Erythroblast (primary cell): ENCODE data around the gene RAB7A.

Experiments
- DNase-seq, 2 experiments: peaks; one replicate each; lab custom pipeline; 2025; lab: John Stamatoyannopoulos, UW
- GATA1 ChIP-seq: IDR thresholded peaks from 2 replicates; pipeline ENCODE4 v1.6.1; 2011; ENCODE audit warnings: low read depth, mild to moderate bottlenecking, control low read depth, low read length, moderate library complexity
- POLR2A ChIP-seq: IDR thresholded peaks from 2 replicates; pipeline ENCODE4 v1.6.1; 2011; ENCODE audit warnings: mild to moderate bottlenecking, low read length

Gene RAB7A

DNA sequence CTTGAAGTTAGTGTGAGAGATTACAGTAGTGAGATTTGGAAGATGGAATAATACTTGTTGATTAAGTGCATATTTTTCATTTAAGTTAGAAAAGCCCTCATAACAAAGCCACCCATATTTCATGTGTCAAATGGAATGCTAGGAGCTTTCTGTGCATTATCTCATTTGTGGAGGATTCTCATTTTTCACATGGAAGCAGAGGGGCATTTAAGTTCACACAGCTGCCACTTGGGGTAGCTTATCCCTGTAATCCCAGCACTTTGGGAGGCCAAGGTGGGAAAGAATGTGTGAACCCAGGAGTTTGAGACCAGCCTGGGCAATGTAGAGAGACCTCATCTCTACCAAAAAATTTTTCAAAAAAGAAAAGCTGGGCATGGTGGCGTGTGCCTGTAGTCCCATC, 55.2 kb downstream of the RAB7A start:
- DNase-seq = no peak
- TF ChIP-seq POLR2A (no peak), GATA1 (no peak)

DNA sequence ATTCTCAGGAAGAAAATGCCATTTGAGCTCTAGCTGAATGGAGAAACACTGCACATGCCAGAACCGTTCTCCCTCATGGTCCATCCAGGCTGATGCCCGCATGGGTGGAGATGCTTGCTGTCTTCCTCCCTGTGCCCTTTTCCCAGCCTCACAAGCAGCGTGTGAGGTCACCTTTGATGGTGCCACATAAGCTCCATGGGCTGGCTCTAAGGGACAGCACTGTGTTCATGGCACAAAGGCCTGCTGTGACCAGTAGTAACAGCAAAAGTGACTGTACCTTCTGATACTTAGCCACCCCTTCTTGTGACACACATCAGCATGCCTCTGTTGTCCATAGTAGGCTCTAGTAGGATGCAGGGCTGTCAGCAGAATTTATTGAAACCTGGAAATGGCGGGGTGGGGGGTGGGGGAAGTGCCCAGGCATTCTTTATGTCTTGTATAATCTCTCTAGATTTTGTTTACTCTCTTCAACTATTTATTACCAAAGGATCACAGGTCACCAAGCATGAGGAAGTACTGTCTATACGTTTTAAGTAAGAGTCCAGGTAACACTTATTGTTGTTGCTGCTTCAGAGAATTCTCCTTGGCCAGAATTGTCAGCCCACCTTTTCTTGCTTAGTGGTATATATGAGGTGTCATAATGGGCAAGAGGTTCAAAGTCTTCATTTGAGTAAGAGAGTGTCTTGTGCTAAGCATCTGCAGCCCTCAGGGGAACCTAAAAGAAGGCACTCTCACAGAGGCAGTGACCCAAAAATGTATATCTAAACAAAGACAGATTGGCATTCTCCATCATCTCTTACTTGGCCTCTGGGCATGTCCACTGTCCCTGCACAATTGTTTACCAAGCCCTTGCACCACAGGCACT, 56.5 kb downstream of the RAB7A start:
- no peak for TF ChIP-seq GATA1
- TF ChIP-seq POLR2A = no peak
- DNase-seq = no peak

DNA sequence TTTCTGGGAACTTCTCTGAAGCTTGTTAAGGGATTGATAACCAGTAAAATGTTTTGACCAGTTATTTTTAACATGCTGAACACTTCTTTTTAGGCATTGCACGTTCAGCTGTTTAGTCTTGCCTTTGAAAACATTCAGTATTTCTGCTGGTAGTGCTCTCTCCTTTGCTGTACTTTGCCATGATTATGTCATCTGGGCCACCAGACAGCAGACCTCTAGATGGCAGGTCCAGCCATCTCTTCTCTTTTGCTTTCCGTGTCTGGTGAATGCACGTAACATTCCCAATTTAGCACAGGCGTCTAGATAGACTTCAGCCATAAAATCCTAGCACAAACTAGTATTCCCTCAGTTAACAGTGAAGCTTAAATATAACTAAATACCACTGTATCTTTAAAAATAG, 57.8 kb downstream of the RAB7A start:
- no peak for TF ChIP-seq POLR2A
- TF ChIP-seq GATA1 = no peak
- DNase-seq = no peak

DNA sequence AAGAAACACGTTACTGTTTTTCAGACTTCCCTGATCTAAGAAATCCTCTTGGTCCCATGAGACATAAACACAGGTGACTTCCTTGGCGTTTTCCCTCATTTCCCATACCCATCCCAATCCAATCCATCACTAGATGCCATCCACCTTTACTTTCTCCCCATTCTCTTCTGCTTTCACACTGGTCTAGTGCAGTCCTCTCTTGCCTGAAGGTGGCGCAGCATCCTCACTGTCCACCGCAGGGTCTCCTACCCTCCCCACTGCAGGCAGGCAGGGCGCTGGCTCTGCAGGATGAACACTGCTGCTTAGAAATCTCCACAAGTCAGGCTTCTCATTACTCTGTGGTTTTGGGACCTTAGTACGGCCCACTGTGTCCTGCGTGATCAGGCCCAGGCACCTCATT, 58.2 kb downstream of the RAB7A start:
- peak; percentile 59 to 61 for DNase-seq
- TF ChIP-seq GATA1 (no peak), POLR2A (no peak)

DNA sequence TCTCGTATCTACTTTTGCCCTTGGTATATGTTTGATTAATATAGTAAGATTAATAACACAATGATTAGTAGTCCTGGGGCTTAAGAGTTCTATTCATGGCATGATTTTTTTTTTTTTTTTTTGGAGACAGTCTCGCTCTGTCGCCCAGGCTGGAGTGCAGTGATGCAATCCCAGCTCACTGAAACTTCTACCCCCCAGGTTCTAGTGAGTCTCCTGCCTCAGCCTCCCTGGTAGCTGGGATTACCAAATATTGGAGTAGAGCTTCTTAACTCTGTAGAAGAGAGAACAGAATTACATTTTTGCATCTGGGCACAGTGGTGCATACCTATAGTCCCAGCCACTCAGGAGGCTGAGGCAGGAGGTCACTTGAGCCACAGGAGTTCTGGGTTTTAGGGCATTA, 58.9 kb downstream of the RAB7A start:
- DNase-seq = no peak
- no peak for TF ChIP-seq POLR2A
- no peak for TF ChIP-seq GATA1

DNA sequence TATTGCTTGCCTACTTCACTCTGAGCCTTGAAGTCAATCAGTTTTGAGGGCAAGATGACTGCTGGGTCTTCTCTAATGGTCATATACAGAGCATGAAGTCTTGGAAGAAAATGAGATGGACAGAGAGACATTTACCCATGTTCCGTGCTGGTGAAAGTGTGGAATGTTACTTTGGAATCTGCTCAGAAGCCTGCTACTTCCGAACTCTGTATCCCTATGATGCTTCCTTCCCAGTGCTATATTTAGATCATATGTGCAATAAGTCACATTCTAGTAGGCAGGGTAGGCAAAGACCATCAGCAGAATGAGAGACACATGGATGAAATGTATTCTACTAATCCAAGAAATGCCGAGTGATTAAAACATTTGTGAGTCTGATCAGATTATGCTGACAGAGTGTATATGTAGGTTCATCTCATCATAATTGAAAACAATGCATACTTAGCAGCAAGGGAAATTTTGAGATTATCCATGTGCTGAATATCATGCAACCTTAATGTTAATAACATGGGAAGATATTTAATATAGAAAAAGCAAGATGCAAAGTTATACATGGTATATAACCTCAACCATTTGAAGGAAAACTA, 60.5 kb downstream of the RAB7A start:
- no peak for DNase-seq
- TF ChIP-seq GATA1 (no peak), POLR2A (no peak)

DNA sequence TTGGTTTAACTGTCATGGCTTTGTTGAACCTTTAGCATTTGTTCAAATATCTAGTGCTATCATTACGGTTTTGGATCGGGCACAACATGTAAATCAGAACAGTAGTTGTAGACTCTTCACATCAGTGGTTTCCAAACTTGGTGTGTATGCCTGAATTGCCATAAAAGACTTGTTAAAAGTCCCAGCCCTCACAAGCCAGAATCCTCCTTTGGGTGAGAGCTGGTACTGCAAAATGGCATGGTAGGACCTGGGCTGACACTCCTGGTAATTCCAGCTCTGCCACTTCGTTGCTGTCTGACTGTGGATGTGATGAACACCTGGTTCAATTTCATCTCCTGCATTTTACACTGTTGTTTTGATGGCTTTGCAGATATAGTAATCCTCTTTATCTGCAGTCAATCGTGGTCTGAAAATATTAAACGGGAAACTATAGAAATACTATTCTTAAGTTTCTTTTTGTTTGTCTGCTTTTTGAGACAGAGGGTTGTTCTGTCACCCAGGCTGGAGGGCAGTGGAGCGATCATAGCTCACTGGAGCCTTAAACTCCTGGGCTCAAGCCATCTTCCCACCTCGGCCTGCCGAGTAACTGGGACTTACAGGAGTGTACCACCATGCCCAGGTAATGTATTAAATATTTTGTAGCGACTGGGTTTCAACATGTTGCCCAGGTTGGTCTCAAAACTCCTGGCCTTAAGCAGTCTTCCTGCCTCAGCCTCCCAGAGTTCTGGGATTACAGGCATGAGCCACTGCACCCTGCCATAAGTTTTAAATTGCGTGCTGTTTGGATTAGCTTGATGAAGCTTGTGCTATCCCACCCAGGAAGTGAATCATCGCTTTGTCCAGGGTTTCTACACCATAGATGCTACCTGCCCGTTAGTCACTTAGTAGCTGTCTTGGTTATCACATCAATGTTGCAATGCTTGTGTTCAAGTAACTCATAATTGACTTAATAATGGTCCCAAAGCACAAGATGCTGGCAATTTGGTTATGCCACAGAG, 61.6 kb downstream of the RAB7A start:
- DNase-seq = peak; percentile 28 to 49

DNA sequence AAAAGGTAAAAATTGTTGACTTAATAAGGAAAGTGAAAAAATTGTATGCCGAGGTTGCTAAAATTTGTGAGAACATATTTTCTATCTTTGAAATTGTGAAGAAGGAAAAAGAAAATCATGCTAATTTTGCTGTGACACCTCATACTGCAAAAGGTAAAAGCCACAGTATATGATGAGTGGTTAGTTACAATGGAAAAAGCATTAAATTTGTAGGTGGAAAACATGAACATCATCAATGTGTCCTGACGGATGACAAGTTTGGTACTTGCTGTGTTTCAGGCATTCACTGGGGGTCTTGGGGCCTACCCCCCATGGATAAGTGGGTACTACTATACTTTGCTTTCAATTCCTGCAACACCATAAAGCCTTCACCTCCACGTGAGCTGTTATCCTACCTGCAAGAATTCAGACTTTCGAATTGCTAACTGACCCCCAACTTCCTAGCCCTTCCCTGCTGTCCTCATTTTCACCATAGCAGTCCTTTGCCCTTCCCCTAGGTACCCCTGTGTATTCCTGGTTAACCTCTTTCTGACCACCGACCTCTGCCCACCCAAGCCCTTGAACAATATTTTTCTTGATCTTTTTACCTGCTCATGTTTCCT, 62.4 kb downstream of the RAB7A start:
- DNase-seq = no peak
- TF ChIP-seq POLR2A = no peak

More for the DNA sequence above, 61.6 kb downstream of the RAB7A start:
- TF ChIP-seq GATA1 = no peak
- no peak for TF ChIP-seq POLR2A

DNA sequence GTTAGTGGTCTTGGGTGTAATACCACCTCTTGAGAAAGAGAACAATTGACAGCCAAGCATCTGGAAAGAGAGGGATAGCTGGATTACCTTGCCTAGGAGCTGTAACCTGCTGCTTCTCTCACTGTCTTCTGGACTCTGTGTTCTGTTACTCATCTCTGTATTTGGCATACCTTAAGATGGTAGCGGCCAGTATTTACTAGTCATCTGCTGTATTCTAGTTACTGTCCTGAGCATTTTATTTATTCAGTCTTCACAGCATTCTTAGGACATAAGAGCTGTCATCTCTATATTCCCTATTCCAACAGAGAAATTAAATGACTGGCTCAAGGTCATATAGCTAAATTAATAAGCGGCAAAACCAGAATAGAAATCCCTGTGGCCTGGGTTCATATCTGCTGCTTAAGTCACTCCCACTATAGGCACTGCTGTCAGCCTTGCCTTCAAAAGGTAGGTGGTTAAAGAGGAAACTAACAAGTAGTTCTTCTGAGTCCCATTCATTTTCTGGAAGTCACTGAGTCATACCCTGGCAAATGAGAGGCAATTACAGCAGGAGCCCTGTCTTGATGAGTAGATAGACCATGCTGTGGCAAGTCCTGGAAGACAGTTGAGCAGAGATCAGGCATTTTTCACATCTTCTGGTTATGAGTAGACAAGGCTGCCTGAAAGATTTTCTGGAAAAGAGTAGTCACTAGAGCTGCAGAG, 68.2 kb downstream of the RAB7A start:
- DNase-seq = peak; percentile 31 to 52
- TF ChIP-seq POLR2A = no peak
- no peak for TF ChIP-seq GATA1

DNA sequence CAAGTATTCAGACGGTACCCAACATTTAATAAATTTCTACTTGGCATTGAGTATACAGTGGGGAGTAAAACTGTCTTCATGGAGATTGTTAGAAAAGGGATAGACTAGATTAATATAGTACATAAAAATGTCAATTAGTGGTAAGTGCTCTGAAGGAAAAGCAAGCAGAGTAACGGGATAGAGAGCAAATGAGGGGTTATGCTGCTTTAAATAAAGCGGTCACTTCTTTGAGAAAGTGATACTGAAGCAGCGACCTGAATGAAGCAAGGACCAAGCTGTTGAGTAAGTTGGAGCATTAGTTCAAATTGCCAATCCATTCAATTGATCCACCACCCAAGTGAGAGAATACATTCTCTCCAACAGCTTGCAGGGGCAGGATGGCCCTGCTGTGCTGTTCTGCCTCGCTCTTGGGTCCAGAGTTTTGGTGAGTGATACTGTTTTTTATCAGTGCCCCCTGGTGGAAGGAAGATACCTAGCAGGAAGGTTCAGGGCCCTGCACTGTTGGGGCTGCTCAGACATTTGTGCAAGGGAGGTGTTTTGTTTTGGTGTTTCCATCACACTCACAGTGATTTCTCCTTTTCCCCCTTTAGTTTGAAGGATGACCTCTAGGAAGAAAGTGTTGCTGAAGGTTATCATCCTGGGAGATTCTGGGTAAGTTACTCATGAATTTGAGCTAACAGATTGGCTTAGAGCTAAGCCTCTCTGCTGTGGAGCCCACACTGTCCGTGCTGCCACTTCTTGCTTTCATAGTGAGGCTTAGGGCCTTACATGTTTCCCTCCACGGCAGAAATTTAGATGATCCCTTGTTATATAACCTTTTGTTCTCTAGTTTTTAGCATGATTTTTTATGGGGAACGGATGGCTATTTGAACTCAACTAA, 69.0 kb downstream of the RAB7A start:
- peak; percentile 73 to 83 for DNase-seq
- TF ChIP-seq GATA1 (no peak), POLR2A (no peak)

DNA sequence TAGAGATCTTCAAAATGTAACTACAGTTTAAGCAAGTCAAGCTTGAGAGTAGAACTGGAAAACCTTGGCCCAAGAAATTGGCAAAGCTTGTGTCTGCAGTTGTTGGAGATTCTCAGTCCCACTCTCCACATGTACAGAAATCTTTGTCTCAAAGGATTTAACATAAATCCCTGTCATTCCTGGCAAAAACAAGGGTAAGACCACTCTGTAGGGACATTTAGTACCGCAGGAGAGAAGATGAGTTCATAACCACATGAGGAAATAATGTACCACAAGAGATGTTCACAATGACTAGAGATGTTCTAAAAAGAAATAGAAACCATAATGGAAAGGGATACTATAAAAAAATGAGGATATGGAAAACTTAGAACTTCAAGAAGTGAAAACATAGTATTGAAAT, 73.7 kb downstream of the RAB7A start:
- TF ChIP-seq GATA1 = no peak
- TF ChIP-seq POLR2A = no peak
- no peak for DNase-seq
